Activated T-cell treated with anti-CD3 and anti-CD28 coated beads, Interleukin-2, amount 50 U/mL, for 24 hours (primary cell): ENCODE measurements around the gene NRARP.
A peak's percentile ranks its signal among the peaks of the same experiment; 100 is the strongest.
"Not testable (repeated sequence)": the region's sequence is repeated elsewhere in the genome, so short reads cannot be mapped to it uniquely, and the experiment has no call there.

Source experiments
- DNase-seq: peaks from one replicate; pipeline ENCODE4 v3.0.0-alpha.2; 2020
- H3K27ac Mint-ChIP-seq: 2 replicates; pipeline ENCODE4 v1.8.0; 2020; ENCODE audit warnings: mild to moderate bottlenecking, mixed read lengths
- H3K27me3 Mint-ChIP-seq: 2 replicates; pipeline ENCODE4 v1.8.0; 2020; ENCODE audit warnings: mixed read lengths
- H3K36me3 Mint-ChIP-seq: 2 replicates; pipeline ENCODE4 v1.8.0; 2020; ENCODE audit warnings: low read depth, mixed read lengths
- H3K4me1 Mint-ChIP-seq: 2 replicates; pipeline ENCODE4 v1.8.0; 2020; ENCODE audit warnings: low read depth, mixed read lengths
- H3K4me3 Mint-ChIP-seq: 2 replicates; pipeline ENCODE4 v1.8.0; 2020; ENCODE audit warnings: mild to moderate bottlenecking, moderate library complexity, mixed read lengths
- H3K9me3 Mint-ChIP-seq: 2 replicates; pipeline ENCODE4 v1.8.0; 2020; ENCODE audit warnings: mixed read lengths

NRARP gene

GRCh38 chr9:137327641-137328550 is 25.8 kb upstream of the NRARP start:
- H3K27me3 Mint-ChIP-seq = peaks cover 18% of the 10 kb centered on the region
- H3K9me3 Mint-ChIP-seq = peaks cover 15% of the 10 kb centered on the region
- H3K36me3 Mint-ChIP-seq, DNase-seq, H3K4me3 Mint-ChIP-seq: not testable (repeated sequence)
- peaks cover 21% of the 10 kb centered on the region for H3K4me1 Mint-ChIP-seq
- H3K27ac Mint-ChIP-seq = peak overlapping the region; percentile 90

- Mint-ChIP-seq H3K4me3 (peak overlapping the region; percentile 52), H3K36me3 (no peaks in the 10 kb centered on the region), H3K4me1 (peaks cover 21% of the 10 kb centered on the region), H3K27ac (peak overlapping the region; percentile 90), H3K9me3 (peaks cover 15% of the 10 kb centered on the region), H3K27me3 (peaks cover 21% of the 10 kb centered on the region)
- DNase-seq = no peak
Measured at GRCh38 chr9:137326445-137327065, 24.5 kb upstream of the NRARP start.

- Mint-ChIP-seq H3K4me3 (no peak overlapping the region), H3K36me3 (no peaks in the 10 kb centered on the region), H3K4me1 (peaks cover 22% of the 10 kb centered on the region), H3K27ac (no peak overlapping the region), H3K27me3 (peaks cover 21% of the 10 kb centered on the region), H3K9me3 (peaks cover 15% of the 10 kb centered on the region)
- no peak for DNase-seq
Measured at GRCh38 chr9:137325799-137326198, 23.7 kb upstream of the NRARP start.

- DNase-seq = no peak
- H3K4me3 Mint-ChIP-seq = no peak overlapping the region
- H3K4me1 Mint-ChIP-seq = peaks cover 26% of the 10 kb centered on the region
- H3K27me3 Mint-ChIP-seq = peaks cover 21% of the 10 kb centered on the region
- no peak overlapping the region for H3K27ac Mint-ChIP-seq
- no peaks in the 10 kb centered on the region for H3K36me3 Mint-ChIP-seq
- H3K9me3 Mint-ChIP-seq = peaks cover 15% of the 10 kb centered on the region
Measured at GRCh38 chr9:137325124-137325523, 23.1 kb upstream of the NRARP start.

- no peak overlapping the region for H3K27ac Mint-ChIP-seq
- DNase-seq = no peak
- no peaks in the 10 kb centered on the region for H3K36me3 Mint-ChIP-seq
- peaks cover 30% of the 10 kb centered on the region for H3K4me1 Mint-ChIP-seq
- peaks cover 21% of the 10 kb centered on the region for H3K27me3 Mint-ChIP-seq
- no peak overlapping the region for H3K4me3 Mint-ChIP-seq
- H3K9me3 Mint-ChIP-seq = peaks cover 15% of the 10 kb centered on the region
Measured at GRCh38 chr9:137323531-137324331, 21.7 kb upstream of the NRARP start.

GRCh38 chr9:137321726-137322361 is 19.8 kb upstream of the NRARP start:
- Mint-ChIP-seq H3K9me3 (peaks cover 3% of the 10 kb centered on the region), H3K4me3 (no peak overlapping the region), H3K27ac (no peak overlapping the region), H3K4me1 (peaks cover 20% of the 10 kb centered on the region), H3K36me3 (no peaks in the 10 kb centered on the region), H3K27me3 (peaks cover 21% of the 10 kb centered on the region)
- no peak for DNase-seq

- Mint-ChIP-seq H3K4me3 (no peak overlapping the region), H3K36me3 (no peaks in the 10 kb centered on the region), H3K9me3 (no peaks in the 10 kb centered on the region), H3K4me1 (peaks cover 10% of the 10 kb centered on the region), H3K27ac (no peak overlapping the region), H3K27me3 (peaks cover 12% of the 10 kb centered on the region)
- no peak for DNase-seq
Measured at GRCh38 chr9:137320555-137321384, 18.7 kb upstream of the NRARP start.

GRCh38 chr9:137319739-137320551 is 17.9 kb upstream of the NRARP start:
- H3K4me1 Mint-ChIP-seq = peaks cover 9% of the 10 kb centered on the region
- H3K27ac Mint-ChIP-seq = no peak overlapping the region
- no peak for DNase-seq
- H3K4me3 Mint-ChIP-seq = no peak overlapping the region
- no peaks in the 10 kb centered on the region for H3K36me3 Mint-ChIP-seq
- H3K27me3 Mint-ChIP-seq = peaks cover 9% of the 10 kb centered on the region
- no peaks in the 10 kb centered on the region for H3K9me3 Mint-ChIP-seq

GRCh38 chr9:137319011-137319738 is 17.1 kb upstream of the NRARP start:
- H3K36me3 Mint-ChIP-seq = no peaks in the 10 kb centered on the region
- H3K27ac Mint-ChIP-seq = no peak overlapping the region
- no peaks in the 10 kb centered on the region for H3K9me3 Mint-ChIP-seq
- no peak overlapping the region for H3K4me3 Mint-ChIP-seq
- peaks cover 6% of the 10 kb centered on the region for H3K27me3 Mint-ChIP-seq
- DNase-seq = no peak
- peaks cover 9% of the 10 kb centered on the region for H3K4me1 Mint-ChIP-seq

GRCh38 chr9:137318602-137319001 is 16.5 kb upstream of the NRARP start:
- H3K4me1 Mint-ChIP-seq = peaks cover 9% of the 10 kb centered on the region

GRCh38 chr9:137317718-137318511 is 15.8 kb upstream of the NRARP start:
- H3K36me3 Mint-ChIP-seq = no peaks in the 10 kb centered on the region
- H3K27ac Mint-ChIP-seq = no peak overlapping the region
- no peak for DNase-seq
- no peak overlapping the region for H3K4me3 Mint-ChIP-seq
- peaks cover 9% of the 10 kb centered on the region for H3K4me1 Mint-ChIP-seq
- H3K27me3 Mint-ChIP-seq = peaks cover 6% of the 10 kb centered on the region
- H3K9me3 Mint-ChIP-seq = no peaks in the 10 kb centered on the region

More at GRCh38 chr9:137318602-137319001, 16.5 kb upstream of the NRARP start:
- Mint-ChIP-seq H3K36me3 (no peaks in the 10 kb centered on the region), H3K27ac (no peak overlapping the region), H3K4me3 (no peak overlapping the region), H3K9me3 (no peaks in the 10 kb centered on the region), H3K27me3 (peaks cover 6% of the 10 kb centered on the region)
- no peak for DNase-seq
